SK-N-SH treated with all-trans-retinoic acid at 6 μM for 48 hours (cell line): ENCODE measurements around the gene CXCL5.

Experiments used
- ATAC-seq: fragments of 200-7000 bp; cut with Tn5 transposase; 3 replicates; pipeline ENCODE4 v1.9.1; 2020; ENCODE audit warnings: mild to moderate bottlenecking, moderate library complexity
- ARNTL ChIP-seq: fragments of 450-650 bp; formaldehyde crosslinking; IDR thresholded peaks from 2 replicates; pipeline ENCODE4 v1.5.0; 2020; ENCODE audit warnings: low read depth, mild to moderate bottlenecking, moderate library complexity, borderline replicate concordance
- BACH2 ChIP-seq: fragments of 250-450 bp; sonication (Bioruptor Pico); IDR thresholded peaks from 2 replicates; pipeline ENCODE4 v1.9.0; 2021; ENCODE audit warnings: mild to moderate bottlenecking, borderline replicate concordance
- CSDC2 ChIP-seq: fragments of 250-450 bp; sonication (Bioruptor Pico); IDR thresholded peaks from 2 replicates; pipeline ENCODE4 v1.5.0; 2020; ENCODE audit warnings: mild to moderate bottlenecking, moderate library complexity
- ESRRG ChIP-seq: fragments of 250-450 bp; sonication (Bioruptor Pico); IDR thresholded peaks from 2 replicates; pipeline ENCODE4 v1.6.1; 2021; ENCODE audit warnings: mild to moderate bottlenecking
- GLIS3 ChIP-seq: fragments of 250-450 bp; sonication (Bioruptor Pico); IDR thresholded peaks from 2 replicates; pipeline ENCODE4 v1.5.0; 2020; ENCODE audit warnings: mild to moderate bottlenecking, moderate library complexity
- ISL1 ChIP-seq: fragments of 250-450 bp; sonication (Bioruptor Pico); IDR thresholded peaks from 2 replicates; pipeline ENCODE4 v2.1.2; 2022; ENCODE audit warnings: mild to moderate bottlenecking, moderate library complexity
- OSR1 ChIP-seq: fragments of 250-450 bp; sonication (Bioruptor Pico); IDR thresholded peaks from 2 replicates; pipeline ENCODE4 v1.8.0; 2022; ENCODE audit warnings: moderate library complexity, mild to moderate bottlenecking, inconsistent platforms
- PPARA ChIP-seq: fragments of 250-450 bp; sonication (Bioruptor Pico); IDR thresholded peaks from 2 replicates; pipeline ENCODE4 v1.5.0; 2020; ENCODE audit warnings: mild to moderate bottlenecking, borderline replicate concordance
- RARB ChIP-seq: fragments of 250-450 bp; sonication (Bioruptor Pico); IDR thresholded peaks from 2 replicates; pipeline ENCODE4 v1.8.0; 2021; ENCODE audit warnings: mild to moderate bottlenecking, moderate library complexity
- SNAI2 ChIP-seq: fragments of 250-450 bp; sonication (Bioruptor Pico); IDR thresholded peaks from 2 replicates; pipeline ENCODE4 v1.5.0; 2020; ENCODE audit warnings: mild to moderate bottlenecking, moderate library complexity
- TCF4 ChIP-seq: fragments of 250-450 bp; sonication (Bioruptor Pico); IDR thresholded peaks from 2 replicates; pipeline ENCODE4 v1.8.0; 2021; ENCODE audit warnings: mild to moderate bottlenecking, moderate library complexity, borderline replicate concordance
- ZFP3 ChIP-seq: fragments of 250-450 bp; sonication (Bioruptor Pico); IDR thresholded peaks from 2 replicates; pipeline ENCODE4 v1.5.0; 2020; ENCODE audit warnings: mild to moderate bottlenecking, moderate library complexity
- ZFP30 ChIP-seq: fragments of 450-650 bp; formaldehyde crosslinking; IDR thresholded peaks from 2 replicates; pipeline ENCODE4 v1.5.0; 2022; ENCODE audit warnings: mild to moderate bottlenecking, moderate library complexity
- ZNF565 ChIP-seq: fragments of 450-650 bp; formaldehyde crosslinking; conservative IDR thresholded peaks from 2 replicates; pipeline ENCODE4 v1.5.0; 2020; ENCODE audit warnings: low read depth, mild to moderate bottlenecking, moderate library complexity
- ZNF70 ChIP-seq: fragments of 450-650 bp; formaldehyde crosslinking; IDR thresholded peaks from 2 replicates; pipeline ENCODE4 v1.5.0; 2020; ENCODE audit warnings: mild to moderate bottlenecking, moderate library complexity
- TF ChIP-seq, protein P1 (sequence below): fragments of 250-450 bp; sonication (Bioruptor Pico); IDR thresholded peaks from 2 replicates; pipeline ENCODE4 v1.5.1; 2020; ENCODE audit warnings: low read depth, mild to moderate bottlenecking, moderate library complexity
- TF ChIP-seq, protein P2 (sequence below): fragments of 250-450 bp; sonication (Bioruptor Pico); IDR thresholded peaks from 2 replicates; pipeline ENCODE4 v1.8.0; 2021; ENCODE audit warnings: low read depth, mild to moderate bottlenecking, moderate library complexity, borderline replicate concordance
- TF ChIP-seq, protein P3 (sequence below): fragments of 250-450 bp; sonication (Bioruptor Pico); IDR thresholded peaks from 2 replicates; pipeline ENCODE4 v1.5.1; 2021; ENCODE audit warnings: mild to moderate bottlenecking, moderate library complexity
- TF ChIP-seq, protein P4 (sequence below): fragments of 250-450 bp; sonication (Bioruptor Pico); IDR thresholded peaks from 2 replicates; pipeline ENCODE4 v1.5.0; 2020; ENCODE audit warnings: mild to moderate bottlenecking, moderate library complexity

Gene CXCL5

DNA sequence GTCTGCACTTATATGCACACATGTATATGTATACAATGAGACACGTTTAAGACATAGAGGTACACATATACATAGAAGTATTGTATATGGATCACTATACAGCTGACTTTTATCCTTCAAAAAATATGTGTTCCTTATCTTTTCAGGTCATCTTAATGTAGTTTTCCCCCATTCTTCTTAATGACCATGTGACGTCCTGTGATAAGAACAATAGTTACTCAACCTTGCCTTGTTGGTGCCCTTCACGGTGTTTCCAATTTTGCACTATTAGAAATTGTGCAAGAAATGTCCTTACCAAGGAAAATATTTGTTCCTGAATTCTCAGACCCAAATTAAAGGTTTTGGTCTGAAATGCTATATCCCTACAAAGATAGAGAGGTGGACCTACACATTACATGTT, 9.4 kb downstream of the CXCL5 start:
- TF ChIP-seq OSR1 (CRISPR knock-in tag) (no peak), PPARA (CRISPR knock-in tag) (no peak), ZNF70 (CRISPR knock-in tag) (no peak), ZFP3 (no peak), ZFP30 (CRISPR knock-in tag) (no peak), CSDC2 (CRISPR knock-in tag) (no peak), BACH2 (no peak), TCF4 (CRISPR knock-in tag) (no peak), GLIS3 (CRISPR knock-in tag) (no peak), RARB (CRISPR knock-in tag) (no peak), ZNF565 (no peak), ESRRG (CRISPR knock-in tag) (no peak)
- TF ChIP-seq, protein P1, sequence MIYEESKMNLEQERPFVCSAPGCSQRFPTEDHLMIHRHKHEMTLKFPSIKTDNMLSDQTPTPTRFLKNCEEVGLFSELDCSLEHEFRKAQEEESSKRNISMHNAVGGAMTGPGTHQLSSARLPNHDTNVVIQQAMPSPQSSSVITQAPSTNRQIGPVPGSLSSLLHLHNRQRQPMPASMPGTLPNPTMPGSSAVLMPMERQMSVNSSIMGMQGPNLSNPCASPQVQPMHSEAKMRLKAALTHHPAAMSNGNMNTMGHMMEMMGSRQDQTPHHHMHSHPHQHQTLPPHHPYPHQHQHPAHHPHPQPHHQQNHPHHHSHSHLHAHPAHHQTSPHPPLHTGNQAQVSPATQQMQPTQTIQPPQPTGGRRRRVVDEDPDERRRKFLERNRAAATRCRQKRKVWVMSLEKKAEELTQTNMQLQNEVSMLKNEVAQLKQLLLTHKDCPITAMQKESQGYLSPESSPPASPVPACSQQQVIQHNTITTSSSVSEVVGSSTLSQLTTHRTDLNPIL (CRISPR knock-in tag): no peak
- TF ChIP-seq, protein P2, sequence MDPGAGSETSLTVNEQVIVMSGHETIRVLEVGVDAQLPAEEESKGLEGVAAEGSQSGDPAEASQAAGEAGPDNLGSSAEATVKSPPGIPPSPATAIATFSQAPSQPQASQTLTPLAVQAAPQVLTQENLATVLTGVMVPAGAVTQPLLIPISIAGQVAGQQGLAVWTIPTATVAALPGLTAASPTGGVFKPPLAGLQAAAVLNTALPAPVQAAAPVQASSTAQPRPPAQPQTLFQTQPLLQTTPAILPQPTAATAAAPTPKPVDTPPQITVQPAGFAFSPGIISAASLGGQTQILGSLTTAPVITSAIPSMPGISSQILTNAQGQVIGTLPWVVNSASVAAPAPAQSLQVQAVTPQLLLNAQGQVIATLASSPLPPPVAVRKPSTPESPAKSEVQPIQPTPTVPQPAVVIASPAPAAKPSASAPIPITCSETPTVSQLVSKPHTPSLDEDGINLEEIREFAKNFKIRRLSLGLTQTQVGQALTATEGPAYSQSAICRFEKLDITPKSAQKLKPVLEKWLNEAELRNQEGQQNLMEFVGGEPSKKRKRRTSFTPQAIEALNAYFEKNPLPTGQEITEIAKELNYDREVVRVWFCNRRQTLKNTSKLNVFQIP (CRISPR knock-in tag): no peak
- TF ChIP-seq, protein P3, sequence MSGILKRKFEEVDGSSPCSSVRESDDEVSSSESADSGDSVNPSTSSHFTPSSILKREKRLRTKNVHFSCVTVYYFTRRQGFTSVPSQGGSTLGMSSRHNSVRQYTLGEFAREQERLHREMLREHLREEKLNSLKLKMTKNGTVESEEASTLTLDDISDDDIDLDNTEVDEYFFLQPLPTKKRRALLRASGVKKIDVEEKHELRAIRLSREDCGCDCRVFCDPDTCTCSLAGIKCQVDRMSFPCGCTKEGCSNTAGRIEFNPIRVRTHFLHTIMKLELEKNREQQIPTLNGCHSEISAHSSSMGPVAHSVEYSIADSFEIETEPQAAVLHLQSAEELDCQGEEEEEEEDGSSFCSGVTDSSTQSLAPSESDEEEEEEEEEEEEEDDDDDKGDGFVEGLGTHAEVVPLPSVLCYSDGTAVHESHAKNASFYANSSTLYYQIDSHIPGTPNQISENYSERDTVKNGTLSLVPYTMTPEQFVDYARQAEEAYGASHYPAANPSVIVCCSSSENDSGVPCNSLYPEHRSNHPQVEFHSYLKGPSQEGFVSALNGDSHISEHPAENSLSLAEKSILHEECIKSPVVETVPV (CRISPR knock-in tag): no peak
- TF ChIP-seq, protein P4, sequence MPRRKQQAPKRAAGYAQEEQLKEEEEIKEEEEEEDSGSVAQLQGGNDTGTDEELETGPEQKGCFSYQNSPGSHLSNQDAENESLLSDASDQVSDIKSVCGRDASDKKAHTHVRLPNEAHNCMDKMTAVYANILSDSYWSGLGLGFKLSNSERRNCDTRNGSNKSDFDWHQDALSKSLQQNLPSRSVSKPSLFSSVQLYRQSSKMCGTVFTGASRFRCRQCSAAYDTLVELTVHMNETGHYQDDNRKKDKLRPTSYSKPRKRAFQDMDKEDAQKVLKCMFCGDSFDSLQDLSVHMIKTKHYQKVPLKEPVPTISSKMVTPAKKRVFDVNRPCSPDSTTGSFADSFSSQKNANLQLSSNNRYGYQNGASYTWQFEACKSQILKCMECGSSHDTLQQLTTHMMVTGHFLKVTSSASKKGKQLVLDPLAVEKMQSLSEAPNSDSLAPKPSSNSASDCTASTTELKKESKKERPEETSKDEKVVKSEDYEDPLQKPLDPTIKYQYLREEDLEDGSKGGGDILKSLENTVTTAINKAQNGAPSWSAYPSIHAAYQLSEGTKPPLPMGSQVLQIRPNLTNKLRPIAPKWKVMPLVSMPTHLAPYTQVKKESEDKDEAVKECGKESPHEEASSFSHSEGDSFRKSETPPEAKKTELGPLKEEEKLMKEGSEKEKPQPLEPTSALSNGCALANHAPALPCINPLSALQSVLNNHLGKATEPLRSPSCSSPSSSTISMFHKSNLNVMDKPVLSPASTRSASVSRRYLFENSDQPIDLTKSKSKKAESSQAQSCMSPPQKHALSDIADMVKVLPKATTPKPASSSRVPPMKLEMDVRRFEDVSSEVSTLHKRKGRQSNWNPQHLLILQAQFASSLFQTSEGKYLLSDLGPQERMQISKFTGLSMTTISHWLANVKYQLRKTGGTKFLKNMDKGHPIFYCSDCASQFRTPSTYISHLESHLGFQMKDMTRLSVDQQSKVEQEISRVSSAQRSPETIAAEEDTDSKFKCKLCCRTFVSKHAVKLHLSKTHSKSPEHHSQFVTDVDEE (CRISPR knock-in tag): no peak
- ATAC-seq: no peak

DNA sequence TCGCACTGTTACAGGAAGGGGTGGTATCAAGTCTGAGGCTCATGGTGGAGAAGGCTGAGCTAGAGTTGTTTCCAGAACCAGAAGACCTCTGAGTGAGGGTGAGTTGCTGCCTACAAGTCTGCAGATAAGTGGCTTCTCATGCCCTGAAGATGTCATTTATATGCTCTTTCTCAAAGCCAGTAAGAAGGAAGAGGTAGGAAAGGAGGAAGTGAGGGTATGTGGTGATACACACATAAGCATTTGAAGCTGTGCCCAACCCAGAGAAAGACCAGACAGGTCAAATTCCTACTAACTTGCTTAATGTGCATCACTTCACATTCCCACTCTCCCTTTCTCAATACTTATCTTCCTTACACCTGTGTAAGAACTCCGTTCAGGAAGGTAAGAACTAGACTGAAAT, 10.4 kb downstream of the CXCL5 start, which contains the start of gene PPBP:
Gene PPBP (minus strand): TSS at position 130 of the 400 bp plus-strand sequence. CDS start 87 bp downstream, at position 43.
- TF ChIP-seq GLIS3 (CRISPR knock-in tag) (no peak), TCF4 (CRISPR knock-in tag) (no peak), ZFP3 (no peak), SNAI2 (CRISPR knock-in tag) (no peak), ZNF70 (CRISPR knock-in tag) (no peak), OSR1 (CRISPR knock-in tag) (no peak), ARNTL (CRISPR knock-in tag) (no peak), CSDC2 (CRISPR knock-in tag) (no peak), RARB (CRISPR knock-in tag) (no peak), ISL1 (CRISPR knock-in tag) (no peak), ZFP30 (CRISPR knock-in tag) (no peak), ZNF565 (no peak), ESRRG (CRISPR knock-in tag) (no peak)
- TF ChIP-seq, protein P3 (CRISPR knock-in tag): no peak
- TF ChIP-seq, protein P1 (CRISPR knock-in tag): no peak
- TF ChIP-seq, protein P4 (CRISPR knock-in tag): no peak
- TF ChIP-seq, protein P2 (CRISPR knock-in tag): no peak
- no peak for ATAC-seq
